GM12878 (cell line): Measurements from ENCODE around the gene ANO3.

Experiments used
- CEBPB ChIP-seq, 2 experiments: fragments of 150-350 bp in 1 of 2; IDR thresholded peaks; 2 replicates each; pipeline ENCODE4 v1.6.1; 2012 to 2014; ENCODE audit warnings: low read depth in 2 of 2, low read length in 2 of 2, borderline replicate concordance in 1 of 2, inconsistent platforms in 1 of 2
- EZH2 ChIP-seq: IDR thresholded peaks from 2 replicates; pipeline ENCODE4 v1.6.1; 2012; ENCODE audit warnings: low read depth, mild to moderate bottlenecking, control low read depth, inconsistent platforms, low read length, borderline replicate concordance; ENCODE audit not compliant: control insufficient read depth
- POLR2A ChIP-seq: IDR thresholded peaks from 2 replicates; pipeline ENCODE4 v1.6.1; 2011; ENCODE audit warnings: low read depth, mild to moderate bottlenecking, low read length
- TF ChIP-seq, protein P1 (sequence below), 3 experiments: IDR thresholded peaks in 2 of 3; conservative IDR thresholded peaks in 1 of 3; 2 replicates each; pipeline ENCODE4 v1.5.1; 2011; ENCODE audit warnings: low read depth in 3 of 3, low read length in 3 of 3, mild to moderate bottlenecking in 3 of 3, control low read depth in 2 of 3, moderate library complexity in 2 of 3, inconsistent platforms in 1 of 3, mixed read lengths in 1 of 3; ENCODE audit not compliant: control insufficient read depth in 2 of 3, insufficient read depth in 1 of 3; ENCODE audit errors: extremely low read depth in 1 of 3

DNA sequence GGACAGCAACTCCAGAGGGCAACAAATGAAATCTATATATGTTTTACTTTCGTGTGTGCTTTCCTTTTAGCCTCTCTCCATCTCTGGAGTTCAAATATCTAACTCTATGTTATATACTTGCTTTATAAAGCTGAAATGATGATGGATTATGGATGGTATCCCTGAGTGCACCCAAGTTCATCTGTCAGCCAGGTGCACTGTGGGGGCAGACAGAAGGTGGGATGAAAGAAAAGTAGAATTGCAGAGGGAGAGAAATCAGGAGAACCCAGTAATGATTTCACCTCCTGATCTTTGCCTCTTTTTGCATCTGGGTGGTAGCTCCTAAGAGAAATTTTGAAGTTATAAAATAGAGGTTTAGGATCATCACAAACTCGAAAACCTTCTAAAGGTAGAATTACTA is 237.7 kb downstream of the ANO3 start:
- TF ChIP-seq, protein P1, sequence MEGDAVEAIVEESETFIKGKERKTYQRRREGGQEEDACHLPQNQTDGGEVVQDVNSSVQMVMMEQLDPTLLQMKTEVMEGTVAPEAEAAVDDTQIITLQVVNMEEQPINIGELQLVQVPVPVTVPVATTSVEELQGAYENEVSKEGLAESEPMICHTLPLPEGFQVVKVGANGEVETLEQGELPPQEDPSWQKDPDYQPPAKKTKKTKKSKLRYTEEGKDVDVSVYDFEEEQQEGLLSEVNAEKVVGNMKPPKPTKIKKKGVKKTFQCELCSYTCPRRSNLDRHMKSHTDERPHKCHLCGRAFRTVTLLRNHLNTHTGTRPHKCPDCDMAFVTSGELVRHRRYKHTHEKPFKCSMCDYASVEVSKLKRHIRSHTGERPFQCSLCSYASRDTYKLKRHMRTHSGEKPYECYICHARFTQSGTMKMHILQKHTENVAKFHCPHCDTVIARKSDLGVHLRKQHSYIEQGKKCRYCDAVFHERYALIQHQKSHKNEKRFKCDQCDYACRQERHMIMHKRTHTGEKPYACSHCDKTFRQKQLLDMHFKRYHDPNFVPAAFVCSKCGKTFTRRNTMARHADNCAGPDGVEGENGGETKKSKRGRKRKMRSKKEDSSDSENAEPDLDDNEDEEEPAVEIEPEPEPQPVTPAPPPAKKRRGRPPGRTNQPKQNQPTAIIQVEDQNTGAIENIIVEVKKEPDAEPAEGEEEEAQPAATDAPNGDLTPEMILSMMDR (IDR thresholded peaks at IDR 0.05 in 2 of 3, conservative IDR thresholded peaks at IDR 0.05 in 1 of 3; ENCODE audit: control insufficient read depth in 2 of 3, extremely low read depth in 1 of 3, insufficient read depth in 1 of 3, low read depth in 3 of 3, low read length in 3 of 3): no peak
- TF ChIP-seq POLR2A (no peak), EZH2 (no peak), CEBPB (IDR thresholded peaks at IDR 0.05; ENCODE audit: borderline replicate concordance in 1 of 2, low read depth in 2 of 2, low read length in 2 of 2) (no peak)
